PFSK-1 (cell line): ENCODE data around the gene MYOM3.

Experiments
- POLR2AphosphoS5 ChIP-seq: IDR thresholded peaks from 2 replicates; pipeline ENCODE4 v1.6.1; 2012; ENCODE audit warnings: low read depth, mild to moderate bottlenecking, control low read depth, low read length, moderate library complexity
- TAF1 ChIP-seq: IDR thresholded peaks from 2 replicates; pipeline ENCODE4 v1.6.1; 2012; ENCODE audit warnings: low read length, control low read depth, borderline replicate concordance; ENCODE audit not compliant: insufficient read depth
- TF ChIP-seq, protein P1 (sequence below), 2 experiments: IDR thresholded peaks; 2 replicates each; pipeline versions ENCODE4 v1.6.1 to v1.8.0; 2011 to 2012; ENCODE audit warnings: low read depth in 2 of 2, low read length in 2 of 2, control low read depth in 1 of 2, inconsistent platforms in 1 of 2, mild to moderate bottlenecking in 1 of 2, moderate library complexity in 1 of 2; ENCODE audit not compliant: insufficient read depth in 1 of 2

DNA sequence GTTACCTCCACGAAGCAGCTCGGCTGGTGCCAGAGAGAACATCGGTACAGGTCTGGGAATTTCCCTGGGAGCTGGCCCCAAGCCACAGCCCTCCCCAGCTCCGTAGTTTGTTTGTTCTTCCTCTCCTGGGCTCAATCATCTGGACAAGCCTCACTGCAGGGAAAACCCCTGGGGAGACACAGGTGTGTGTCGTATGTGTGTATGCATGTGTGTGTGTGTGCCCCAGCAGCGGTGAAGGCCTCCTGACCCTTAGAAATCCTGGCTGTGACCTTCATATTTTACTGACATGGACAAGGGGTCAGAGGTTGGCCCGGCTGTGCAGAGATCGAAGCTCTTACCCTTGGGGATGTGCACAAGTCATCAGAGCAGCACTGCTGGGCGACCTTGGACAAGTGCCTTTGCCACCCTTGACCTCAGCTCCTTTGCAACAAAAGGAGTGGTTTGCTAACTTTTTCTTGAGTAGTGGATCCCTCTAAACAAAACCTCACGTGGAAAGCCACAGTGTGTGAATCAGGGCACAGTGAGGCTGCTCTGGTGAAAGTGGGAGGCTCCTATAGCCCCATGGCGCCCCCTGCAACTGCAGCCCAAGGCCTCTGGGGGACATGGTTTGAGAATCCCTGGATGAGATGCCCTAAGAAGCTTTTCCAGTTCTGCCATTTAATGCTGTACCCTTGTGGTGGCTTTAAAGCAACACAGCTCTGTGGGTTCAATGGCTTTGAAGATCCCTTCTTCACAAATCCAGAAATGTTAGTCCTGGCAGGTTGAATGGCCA, 43.3 kb upstream of the MYOM3 start:
- TF ChIP-seq TAF1 (no peak), POLR2AphosphoS5 (no peak)
- TF ChIP-seq, protein P1, sequence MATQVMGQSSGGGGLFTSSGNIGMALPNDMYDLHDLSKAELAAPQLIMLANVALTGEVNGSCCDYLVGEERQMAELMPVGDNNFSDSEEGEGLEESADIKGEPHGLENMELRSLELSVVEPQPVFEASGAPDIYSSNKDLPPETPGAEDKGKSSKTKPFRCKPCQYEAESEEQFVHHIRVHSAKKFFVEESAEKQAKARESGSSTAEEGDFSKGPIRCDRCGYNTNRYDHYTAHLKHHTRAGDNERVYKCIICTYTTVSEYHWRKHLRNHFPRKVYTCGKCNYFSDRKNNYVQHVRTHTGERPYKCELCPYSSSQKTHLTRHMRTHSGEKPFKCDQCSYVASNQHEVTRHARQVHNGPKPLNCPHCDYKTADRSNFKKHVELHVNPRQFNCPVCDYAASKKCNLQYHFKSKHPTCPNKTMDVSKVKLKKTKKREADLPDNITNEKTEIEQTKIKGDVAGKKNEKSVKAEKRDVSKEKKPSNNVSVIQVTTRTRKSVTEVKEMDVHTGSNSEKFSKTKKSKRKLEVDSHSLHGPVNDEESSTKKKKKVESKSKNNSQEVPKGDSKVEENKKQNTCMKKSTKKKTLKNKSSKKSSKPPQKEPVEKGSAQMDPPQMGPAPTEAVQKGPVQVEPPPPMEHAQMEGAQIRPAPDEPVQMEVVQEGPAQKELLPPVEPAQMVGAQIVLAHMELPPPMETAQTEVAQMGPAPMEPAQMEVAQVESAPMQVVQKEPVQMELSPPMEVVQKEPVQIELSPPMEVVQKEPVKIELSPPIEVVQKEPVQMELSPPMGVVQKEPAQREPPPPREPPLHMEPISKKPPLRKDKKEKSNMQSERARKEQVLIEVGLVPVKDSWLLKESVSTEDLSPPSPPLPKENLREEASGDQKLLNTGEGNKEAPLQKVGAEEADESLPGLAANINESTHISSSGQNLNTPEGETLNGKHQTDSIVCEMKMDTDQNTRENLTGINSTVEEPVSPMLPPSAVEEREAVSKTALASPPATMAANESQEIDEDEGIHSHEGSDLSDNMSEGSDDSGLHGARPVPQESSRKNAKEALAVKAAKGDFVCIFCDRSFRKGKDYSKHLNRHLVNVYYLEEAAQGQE (IDR thresholded peaks at IDR 0.05; ENCODE audit: insufficient read depth in 1 of 2, low read depth in 2 of 2, low read length in 2 of 2), result no peak
